Anterior cingulate cortex (tissue), 58 donors: ENCODE results near the gene EPHA10.

Experiments used
- DNase-seq, 58 donors: peaks; one replicate each; lab custom pipeline; 2025; lab: John Stamatoyannopoulos, UW

EPHA10 gene

GRCh38 chr1:37764888-37765441 is at the start of gene EPHA10:
Gene EPHA10, minus strand, starts transcription at chr1:37765120. Its CDS starts 54 bp downstream, at chr1:37765066.
- DNase-seq, result peak in 52 of 58 donors; percentile 13 to 89 (median 54)

GRCh38 chr1:37814252-37814651 is 49.3 kb upstream of the EPHA10 start:
- DNase-seq, result peak in 36 of 58 donors; percentile 2 to 65 (median 32)

GRCh38 chr1:37813529-37814145 is 48.7 kb upstream of the EPHA10 start:
- no peak for DNase-seq

GRCh38 chr1:37811027-37811655 is 46.2 kb upstream of the EPHA10 start:
- peak in 38 of 58 donors; percentile 9 to 75 (median 42) for DNase-seq

GRCh38 chr1:37809942-37810341 is 45.0 kb upstream of the EPHA10 start:
- no peak for DNase-seq

- peak; percentile 32 to 96 (median 86) for DNase-seq
These were observed 43.7 kb upstream of the EPHA10 start for GRCh38 chr1:37808369-37809319.

- DNase-seq, result peak; percentile 46 to 97 (median 91)
These were observed 42.8 kb upstream of the EPHA10 start, which contains the start of the genes C1orf122 and YRDC for GRCh38 chr1:37807555-37808368. Gene C1orf122, plus strand, starts transcription at chr1:37807790. Its CDS starts 615 bp downstream, at chr1:37808405. Gene YRDC, minus strand, starts transcription at chr1:37808208. Its CDS starts 28 bp downstream, at chr1:37808180.

GRCh38 chr1:37807220-37807554 is 42.3 kb upstream of the EPHA10 start:
- DNase-seq, result no peak

- no peak for DNase-seq
These were observed 37.5 kb upstream of the EPHA10 start for GRCh38 chr1:37802439-37802838.

GRCh38 chr1:37797750-37798345 is 32.9 kb upstream of the EPHA10 start:
- no peak for DNase-seq

- DNase-seq, result peak in 15 of 58 donors; percentile 3 to 36 (median 7)
These were observed 30.6 kb upstream of the EPHA10 start for GRCh38 chr1:37795340-37796125.

- peak in 6 of 58 donors; percentile 6 to 33 (median 10) for DNase-seq
These were observed 29.7 kb upstream of the EPHA10 start for GRCh38 chr1:37794372-37795339.

GRCh38 chr1:37793773-37794371 is 29.0 kb upstream of the EPHA10 start, which contains the start of gene MANEAL:
Gene MANEAL, plus strand, starts transcription at chr1:37793847. Its CDS starts 336 bp downstream, at chr1:37794183.
- peak in 35 of 58 donors; percentile 7 to 62 (median 31) for DNase-seq

- DNase-seq, result peak in 1 of 58 donors; percentile 38
These were observed 28.2 kb upstream of the EPHA10 start for GRCh38 chr1:37792943-37793686.

GRCh38 chr1:37782491-37782890 is 17.6 kb upstream of the EPHA10 start:
- DNase-seq, result no peak

- no peak for DNase-seq
These were observed 13.7 kb upstream of the EPHA10 start for GRCh38 chr1:37778654-37779053.
